Activated naive CD4-positive, alpha-beta T cell treated with anti-CD3 and anti-CD28 coated beads for 36 hours (primary cell): ENCODE data around the gene TCERG1L. TPM values are rescaled to one million over a fixed set of nuclear protein-coding genes. Genes with fewer than 3 reads are reported as not detected.

ENCODE experiments used
- CTCF ChIA-PET: fragments of 350-600 bp; sonication (Branson Sonifier 250); formaldehyde crosslinking; loops from one replicate; lab custom pipeline; 2021; ENCODE audit warnings: antibody characterized with exemption; lab: Charles Lee
- DNase-seq: peaks from one replicate; pipeline ENCODE4 v3.0.0-alpha.2; 2020
- H3K27ac Mint-ChIP-seq: one replicate; pipeline ENCODE4 v1.8.0; 2021; ENCODE audit warnings: mild to moderate bottlenecking, mixed read lengths
- H3K27me3 Mint-ChIP-seq: one replicate; pipeline ENCODE4 v1.8.0; 2021; ENCODE audit warnings: low read depth, mixed read lengths
- H3K36me3 Mint-ChIP-seq: one replicate; pipeline ENCODE4 v1.8.0; 2021; ENCODE audit warnings: low read depth, mixed read lengths
- H3K4me1 Mint-ChIP-seq: one replicate; pipeline ENCODE4 v1.8.0; 2021; ENCODE audit warnings: low read depth, mixed read lengths
- H3K4me3 Mint-ChIP-seq: one replicate; pipeline ENCODE4 v1.8.0; 2021; ENCODE audit warnings: mild to moderate bottlenecking, moderate library complexity, mixed read lengths
- H3K9me3 Mint-ChIP-seq: one replicate; pipeline ENCODE4 v1.8.0; 2021; ENCODE audit warnings: mixed read lengths
- intact Hi-C: fragments of 100-400 bp; cut with micrococcal nuclease; formaldehyde crosslinking; loops from one replicate; pipeline ENCODE4 v1.15.1; 2023
- total RNA-seq, 2 experiments: library from RNA; stranded (reverse); gene quantifications; one replicate each; pipeline ENCODE4 v1.2.3, GENCODE V29; 2021

TCERG1L gene
- total RNA-seq, 2 experiments from 2014 or later, result 0.10 TPM; not detected in 1

DNA sequence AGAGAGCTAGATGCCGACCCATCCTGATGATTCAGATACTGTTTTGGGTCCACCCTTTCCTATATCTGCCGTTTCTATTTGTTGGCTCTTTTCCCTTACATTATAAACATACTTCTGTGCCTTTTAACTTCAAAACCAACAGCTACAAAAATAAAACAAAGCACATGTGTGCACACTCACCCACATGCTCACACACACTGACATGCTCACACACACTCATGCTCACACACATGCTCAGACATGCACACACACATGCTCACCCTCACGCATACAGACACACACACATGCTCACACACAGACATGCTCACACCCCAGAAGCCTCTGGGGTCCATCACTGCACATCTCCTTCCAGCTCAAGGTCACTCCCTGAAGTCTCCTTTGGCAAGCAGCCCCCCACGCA is 88.1 kb downstream of the TCERG1L start:
- H3K36me3 Mint-ChIP-seq, result no peaks in the 10 kb centered on the region
- intact Hi-C loops, result no loop called here
- DNase-seq, result no peak
- H3K9me3 Mint-ChIP-seq, result no peaks in the 10 kb centered on the region
- H3K4me3 Mint-ChIP-seq, result no peak overlapping the region
- CTCF ChIA-PET, result no interaction called here
- no peak overlapping the region for H3K27ac Mint-ChIP-seq
- no peaks in the 10 kb centered on the region for H3K4me1 Mint-ChIP-seq
- H3K27me3 Mint-ChIP-seq, result no peaks in the 10 kb centered on the region

DNA sequence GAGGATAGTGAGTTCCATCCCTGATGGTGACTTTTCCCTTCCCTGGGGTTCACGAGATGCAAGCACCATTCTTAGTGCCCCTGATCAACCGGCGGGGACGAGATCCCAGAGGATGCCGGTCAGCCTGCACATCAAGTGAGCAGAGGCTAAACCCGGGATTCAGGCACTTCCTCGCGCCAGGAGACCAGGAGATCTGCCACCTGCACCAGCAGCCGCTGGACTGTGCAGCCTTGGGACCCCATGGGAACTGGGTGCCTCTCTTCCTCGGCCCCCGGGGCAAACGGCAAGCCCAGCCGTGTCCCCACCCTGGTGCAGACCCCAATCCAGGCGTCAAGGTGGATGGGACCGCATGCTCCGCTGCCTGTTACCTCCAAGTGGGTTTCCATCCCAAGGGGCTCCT is 88.5 kb downstream of the TCERG1L start:
- no peaks in the 10 kb centered on the region for H3K4me1 Mint-ChIP-seq
- no peaks in the 10 kb centered on the region for H3K36me3 Mint-ChIP-seq
- intact Hi-C loops, result no loop called here
- no peak for DNase-seq
- CTCF ChIA-PET, result no interaction called here
- no peak overlapping the region for H3K27ac Mint-ChIP-seq
- no peak overlapping the region for H3K4me3 Mint-ChIP-seq
- no peaks in the 10 kb centered on the region for H3K27me3 Mint-ChIP-seq
- no peaks in the 10 kb centered on the region for H3K9me3 Mint-ChIP-seq

DNA sequence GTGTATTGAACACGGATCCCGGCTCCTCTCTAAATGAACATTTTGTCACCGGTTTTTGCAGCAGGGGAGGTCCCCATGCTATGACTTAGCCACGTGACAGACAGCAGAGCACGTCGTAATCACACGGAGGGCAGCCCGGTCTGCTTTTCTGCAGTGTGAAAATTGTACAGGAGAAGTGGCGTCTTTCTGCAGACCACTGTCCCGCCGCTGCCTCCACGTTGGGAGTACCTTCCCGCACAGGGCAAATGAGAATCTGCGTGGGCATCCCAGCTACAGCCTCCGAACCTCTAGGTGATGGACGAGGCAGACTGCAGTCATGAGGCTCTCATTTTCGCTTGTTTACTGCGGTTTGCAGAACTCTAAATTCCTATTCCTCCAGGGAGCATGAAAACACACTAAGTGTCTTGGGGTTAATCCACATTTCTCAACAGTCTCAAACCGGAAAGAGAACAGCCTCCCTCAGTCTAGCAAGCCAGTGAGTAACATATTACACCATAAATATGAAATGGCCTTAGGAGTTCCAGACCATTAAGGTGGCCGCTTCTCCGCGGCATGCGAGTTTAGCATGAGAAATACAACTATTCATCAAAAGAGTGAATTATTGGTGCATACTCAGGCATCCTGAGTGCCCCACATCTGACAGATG is 89.8 kb downstream of the TCERG1L start:
- Mint-ChIP-seq H3K27ac (no peak overlapping the region), H3K4me1 (no peaks in the 10 kb centered on the region), H3K36me3 (no peaks in the 10 kb centered on the region), H3K27me3 (no peaks in the 10 kb centered on the region), H3K9me3 (no peaks in the 10 kb centered on the region), H3K4me3 (no peak overlapping the region)
- DNase-seq, result no peak
- intact Hi-C loops, result no loop called here
- CTCF ChIA-PET, result no interaction called here

DNA sequence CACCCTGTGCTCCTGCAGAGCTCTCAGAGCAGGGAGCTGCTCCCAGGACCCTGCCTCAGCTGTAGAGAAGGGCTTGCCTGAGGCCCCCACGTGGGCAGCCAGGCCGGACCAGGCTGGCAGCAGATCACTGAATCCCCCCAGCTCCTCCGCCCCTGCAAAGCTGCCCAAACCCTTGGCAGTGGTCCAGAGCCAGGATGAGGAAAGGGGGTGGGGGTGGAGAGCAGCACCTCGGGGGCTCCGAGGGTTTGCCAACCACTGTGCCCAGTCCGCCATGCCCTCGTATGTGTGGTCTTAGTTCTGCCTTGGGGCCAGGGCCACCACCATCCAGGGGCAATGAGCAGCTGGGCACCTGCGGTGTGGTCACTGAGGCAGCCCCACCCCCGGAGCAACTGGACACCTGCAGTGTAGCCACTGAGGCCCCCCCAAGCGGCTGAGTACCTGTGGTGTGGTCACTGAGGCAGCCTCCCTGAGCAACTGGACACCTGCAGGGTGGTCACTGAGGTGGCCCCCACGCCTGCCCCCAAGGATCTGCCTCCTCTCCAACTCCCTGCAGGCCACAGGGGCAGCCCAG is 90.8 kb downstream of the TCERG1L start:
- no peak for DNase-seq
- Mint-ChIP-seq H3K9me3 (no peaks in the 10 kb centered on the region), H3K4me3 (no peak overlapping the region), H3K27ac (no peak overlapping the region), H3K4me1 (no peaks in the 10 kb centered on the region), H3K36me3 (no peaks in the 10 kb centered on the region), H3K27me3 (no peaks in the 10 kb centered on the region)
- intact Hi-C loops, result no loop called here
- CTCF ChIA-PET, result no interaction called here

DNA sequence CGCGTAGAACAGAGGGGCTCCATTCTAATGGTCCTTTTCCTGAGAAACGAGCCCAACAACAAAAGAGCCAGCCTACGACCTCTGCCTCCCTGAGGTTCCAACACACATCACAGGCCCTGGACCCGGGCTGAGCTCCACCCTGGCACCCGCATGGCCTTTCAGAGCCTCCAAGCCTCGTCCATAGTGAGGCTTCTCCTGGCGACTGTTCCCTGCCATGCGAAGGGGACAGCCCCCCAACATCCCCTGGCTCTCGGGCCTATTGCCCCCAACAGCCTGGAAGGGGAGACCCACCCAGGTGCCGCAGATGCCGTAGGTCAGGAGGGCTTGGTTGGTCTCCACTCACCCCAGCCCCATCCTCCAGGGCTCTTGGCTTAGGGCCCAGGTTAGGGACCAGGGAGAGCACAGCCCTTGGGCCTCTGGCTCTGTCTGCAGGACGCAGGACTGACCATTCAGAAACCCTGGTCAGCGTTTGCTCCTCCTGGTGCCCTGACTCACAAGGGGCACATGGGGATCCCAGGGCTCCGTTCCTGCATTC is 91.5 kb downstream of the TCERG1L start:
- DNase-seq, result no peak

DNA sequence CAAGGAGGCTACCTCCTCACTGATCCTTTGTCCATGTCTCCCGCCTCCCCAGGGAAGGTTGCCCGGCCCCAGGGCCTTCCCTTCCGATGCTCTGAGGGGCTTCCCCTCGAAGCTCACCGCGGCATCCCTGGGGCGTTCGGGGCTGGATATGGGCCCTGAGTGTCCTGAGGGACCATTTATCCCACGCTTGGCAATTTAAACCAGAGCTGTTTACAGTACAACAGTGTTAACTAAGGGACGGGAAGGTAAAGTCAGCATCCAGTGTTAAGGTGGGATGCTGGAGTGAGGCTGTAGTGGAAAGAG is 92.0 kb downstream of the TCERG1L start:
- H3K27me3 Mint-ChIP-seq, result no peaks in the 10 kb centered on the region

More for the DNA sequence above, 91.5 kb downstream of the TCERG1L start:
- Mint-ChIP-seq H3K27ac (no peak overlapping the region), H3K4me3 (no peak overlapping the region), H3K4me1 (no peaks in the 10 kb centered on the region), H3K27me3 (no peaks in the 10 kb centered on the region), H3K36me3 (no peaks in the 10 kb centered on the region), H3K9me3 (no peaks in the 10 kb centered on the region)
- CTCF ChIA-PET, result no interaction called here
- intact Hi-C loops, result no loop called here

DNA sequence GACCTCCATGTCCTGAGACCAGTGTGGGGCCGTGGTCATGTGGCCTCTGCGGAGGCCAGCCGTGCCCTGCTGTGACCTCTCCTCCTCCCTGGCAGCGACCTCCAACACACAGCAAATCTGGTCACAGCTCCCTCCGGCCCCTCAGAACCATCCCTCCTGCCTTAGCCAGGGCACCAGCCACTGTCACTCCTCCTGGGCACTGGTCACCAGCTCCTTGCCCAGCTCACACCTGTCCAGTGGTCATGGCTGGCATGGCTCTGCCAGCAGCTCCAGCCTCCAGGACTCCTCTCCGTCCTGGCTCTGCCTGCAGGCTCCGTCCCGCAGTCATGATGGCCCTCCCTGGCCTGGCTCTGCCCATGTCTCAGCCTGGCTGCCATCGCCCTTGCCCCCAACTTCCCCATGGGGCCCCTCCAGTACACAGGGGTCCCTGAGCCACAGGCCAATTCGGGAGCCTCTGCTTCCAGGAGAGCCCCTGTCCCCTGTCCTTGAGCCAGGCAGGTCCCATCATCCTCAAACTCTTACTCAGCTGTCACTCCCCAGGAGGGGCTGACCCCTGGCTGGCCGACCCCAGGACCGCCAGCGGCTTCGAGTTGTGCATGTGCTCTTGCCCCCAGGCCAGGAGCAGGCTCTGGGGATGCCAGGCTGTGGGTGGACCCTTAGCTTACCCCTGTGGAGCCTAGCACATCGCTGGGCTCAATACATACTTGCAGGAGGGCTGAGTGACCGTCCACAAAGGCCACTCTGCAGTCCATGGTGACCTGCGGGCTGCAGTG is 92.5 kb downstream of the TCERG1L start:
- no peaks in the 10 kb centered on the region for H3K27me3 Mint-ChIP-seq
- H3K27ac Mint-ChIP-seq, result no peak overlapping the region
- H3K9me3 Mint-ChIP-seq, result no peaks in the 10 kb centered on the region
- no peak overlapping the region for H3K4me3 Mint-ChIP-seq
- CTCF ChIA-PET, result no interaction called here
- H3K4me1 Mint-ChIP-seq, result no peaks in the 10 kb centered on the region
- intact Hi-C loops, result no loop called here
- DNase-seq, result no peak
- H3K36me3 Mint-ChIP-seq, result no peaks in the 10 kb centered on the region

More for the DNA sequence above, 92.0 kb downstream of the TCERG1L start:
- Mint-ChIP-seq H3K4me3 (no peak overlapping the region), H3K36me3 (no peaks in the 10 kb centered on the region), H3K27ac (no peak overlapping the region), H3K9me3 (no peaks in the 10 kb centered on the region), H3K4me1 (no peaks in the 10 kb centered on the region)
- CTCF ChIA-PET, result no interaction called here
- no peak for DNase-seq
- intact Hi-C loops, result no loop called here

DNA sequence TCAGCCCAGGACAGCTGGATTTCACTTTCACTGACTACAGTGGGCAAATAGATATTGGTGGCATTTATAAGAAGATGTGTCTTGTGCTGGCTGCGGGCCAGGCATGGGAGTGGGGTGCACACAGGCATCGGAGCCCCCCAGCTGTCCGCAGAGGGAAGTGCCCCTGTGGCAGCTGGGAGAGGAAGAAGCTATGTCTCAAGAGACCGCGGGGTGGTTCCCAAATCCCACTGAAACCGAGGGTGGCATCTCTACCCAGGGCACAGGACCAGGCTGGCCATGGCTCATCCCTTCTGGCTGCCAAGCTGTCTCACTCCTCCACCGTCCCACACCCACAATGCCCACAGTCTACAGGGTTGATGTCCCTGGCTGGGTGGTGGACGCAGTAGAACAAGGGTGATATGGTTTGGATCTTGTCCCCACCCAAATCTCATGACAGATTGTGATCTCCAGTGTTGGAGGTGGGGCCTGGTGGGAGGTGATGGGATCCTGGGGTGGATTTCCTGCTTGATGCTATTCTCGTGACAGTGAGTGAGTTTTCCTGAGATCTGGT is 94.8 kb downstream of the TCERG1L start:
- no peaks in the 10 kb centered on the region for H3K36me3 Mint-ChIP-seq
- no peak overlapping the region for H3K27ac Mint-ChIP-seq
- no peaks in the 10 kb centered on the region for H3K27me3 Mint-ChIP-seq
- H3K4me3 Mint-ChIP-seq, result no peak overlapping the region
- DNase-seq, result no peak
- CTCF ChIA-PET, result interaction anchor here (0.9 kb wide), 1 partner anchor 571 kb away, joined by 3 read pairs; no protein-coding TSS in a partner anchor
- H3K4me1 Mint-ChIP-seq, result no peaks in the 10 kb centered on the region
- no peaks in the 10 kb centered on the region for H3K9me3 Mint-ChIP-seq
- intact Hi-C loops, result no loop called here

DNA sequence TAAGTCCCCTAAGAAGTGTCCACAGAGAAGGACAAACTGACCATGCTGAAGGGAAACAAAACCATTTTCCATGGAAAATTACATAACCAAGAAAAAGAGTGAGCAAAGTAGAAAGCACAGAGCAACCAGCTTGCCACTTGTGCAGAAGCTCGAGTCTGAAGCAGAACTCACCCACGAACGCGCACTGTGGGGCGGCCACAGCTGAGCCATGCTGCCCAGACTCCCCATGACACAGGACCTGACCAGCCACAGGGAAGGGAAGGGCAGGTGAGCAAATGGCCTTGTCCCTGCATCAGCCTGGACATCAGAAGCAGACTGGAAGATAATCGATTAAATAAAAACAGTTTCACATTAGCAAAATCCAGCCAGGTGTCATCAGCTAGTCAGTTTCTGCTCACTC is 95.7 kb downstream of the TCERG1L start:
- intact Hi-C loops, result no loop called here
- no peak overlapping the region for H3K27ac Mint-ChIP-seq
- no peak overlapping the region for H3K4me3 Mint-ChIP-seq
- H3K9me3 Mint-ChIP-seq, result no peaks in the 10 kb centered on the region
- DNase-seq, result no peak
- H3K36me3 Mint-ChIP-seq, result no peaks in the 10 kb centered on the region
- CTCF ChIA-PET, result no interaction called here
- H3K4me1 Mint-ChIP-seq, result no peaks in the 10 kb centered on the region
- no peaks in the 10 kb centered on the region for H3K27me3 Mint-ChIP-seq

DNA sequence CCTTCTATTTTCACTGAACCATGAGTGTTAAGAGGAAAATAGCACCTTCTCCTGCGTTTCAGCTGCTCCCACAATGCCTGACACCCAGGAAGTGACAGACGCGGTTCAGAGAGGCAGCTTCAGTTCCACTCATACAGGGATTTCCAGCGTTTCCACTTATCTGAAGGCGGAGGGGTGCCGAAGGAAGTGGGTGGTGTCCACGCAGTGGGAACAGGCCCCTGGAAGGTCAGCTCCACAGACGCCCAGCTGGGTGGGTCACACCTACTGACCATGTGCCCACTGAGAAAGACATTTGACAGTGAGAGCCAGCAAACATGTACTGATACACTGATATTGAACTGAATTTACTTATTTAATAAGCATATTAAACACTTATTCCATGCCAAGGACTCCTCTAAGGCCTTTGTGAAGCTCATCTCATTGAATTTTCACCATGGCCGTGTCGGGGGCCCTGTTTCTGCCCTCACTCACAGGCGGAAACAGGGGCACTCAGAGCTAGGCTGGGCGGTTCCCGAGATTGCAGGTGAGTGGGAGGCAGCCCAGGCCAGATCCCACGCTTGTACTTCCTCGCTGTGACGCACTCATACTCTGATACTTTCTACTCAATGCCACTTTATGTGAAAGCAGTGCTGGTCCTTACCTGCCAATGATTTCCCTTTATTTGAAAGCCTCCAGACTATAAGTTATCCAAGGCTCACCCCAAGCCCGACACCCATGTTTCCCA is 96.8 kb downstream of the TCERG1L start:
- CTCF ChIA-PET, result no interaction called here
- Mint-ChIP-seq H3K4me3 (no peak overlapping the region), H3K4me1 (no peaks in the 10 kb centered on the region), H3K9me3 (no peaks in the 10 kb centered on the region), H3K27me3 (no peaks in the 10 kb centered on the region), H3K36me3 (no peaks in the 10 kb centered on the region), H3K27ac (no peak overlapping the region)
- no peak for DNase-seq
- intact Hi-C loops, result no loop called here

DNA sequence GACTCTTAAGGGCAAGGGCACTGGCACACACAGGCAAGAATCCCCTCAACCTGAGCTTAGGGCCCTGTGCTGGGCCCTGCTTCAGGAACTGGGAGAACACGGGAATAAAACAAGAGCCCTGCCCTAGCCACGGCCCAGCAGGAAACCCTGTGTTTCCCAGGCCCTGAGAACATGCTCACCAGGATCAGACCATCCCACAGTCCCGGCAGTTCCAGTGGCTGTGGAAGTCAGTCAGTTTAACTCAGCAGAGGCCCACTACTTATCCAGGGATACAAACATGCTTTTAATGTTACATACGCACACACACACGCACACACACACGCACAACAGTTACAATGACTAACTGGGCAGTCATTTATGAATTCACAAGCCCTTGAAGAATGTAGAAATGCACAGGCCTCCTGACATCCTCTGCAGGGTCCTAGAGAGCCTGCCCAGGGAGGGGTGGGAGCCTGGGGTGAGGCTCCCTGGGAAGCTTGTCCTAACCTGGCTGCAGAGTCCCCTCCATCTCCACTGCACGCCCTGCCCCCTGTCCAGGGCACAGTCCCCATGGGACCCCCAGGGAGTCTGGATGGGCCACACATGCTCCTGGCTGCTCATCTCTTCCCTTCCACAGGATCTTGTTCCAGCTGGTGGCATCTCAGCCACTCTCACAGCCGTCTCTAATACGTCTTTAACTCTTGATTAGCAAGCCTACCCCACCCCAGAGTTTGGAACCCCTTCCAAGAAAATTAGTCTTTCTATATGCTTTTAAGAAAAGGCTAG is 97.6 kb downstream of the TCERG1L start:
- no peaks in the 10 kb centered on the region for H3K9me3 Mint-ChIP-seq
- H3K4me1 Mint-ChIP-seq, result no peaks in the 10 kb centered on the region
- DNase-seq, result no peak
- intact Hi-C loops, result no loop called here
- CTCF ChIA-PET, result no interaction called here
- no peaks in the 10 kb centered on the region for H3K27me3 Mint-ChIP-seq
- no peak overlapping the region for H3K4me3 Mint-ChIP-seq
- H3K36me3 Mint-ChIP-seq, result no peaks in the 10 kb centered on the region
- H3K27ac Mint-ChIP-seq, result no peak overlapping the region
